GM19099 (cell line): ENCODE data around the gene BSN.

ENCODE experiments used
- POLR2A ChIP-seq: IDR thresholded peaks from 3 replicates; pipeline ENCODE4 v1.6.1; 2011; ENCODE audit warnings: low read depth; ENCODE audit not compliant: insufficient read length; ENCODE audit errors: extremely low read depth

Gene BSN

GRCh38 chr3:49531218-49531617 lies 23.1 kb upstream of the BSN start:
- no peak for TF ChIP-seq POLR2A

GRCh38 chr3:49531715-49532114 lies 22.6 kb upstream of the BSN start:
- TF ChIP-seq POLR2A: no peak

- no peak for TF ChIP-seq POLR2A
Measured at GRCh38 chr3:49533031-49533430, 21.2 kb upstream of the BSN start.

- TF ChIP-seq POLR2A: no peak
Measured at GRCh38 chr3:49533786-49534519, 20.3 kb upstream of the BSN start.

- no peak for TF ChIP-seq POLR2A
Measured at GRCh38 chr3:49534581-49535441, 19.5 kb upstream of the BSN start.

GRCh38 chr3:49535971-49536874 lies 18.1 kb upstream of the BSN start:
- no peak for TF ChIP-seq POLR2A

GRCh38 chr3:49536875-49537533 lies 17.3 kb upstream of the BSN start:
- no peak for TF ChIP-seq POLR2A

GRCh38 chr3:49539659-49540560 lies 14.4 kb upstream of the BSN start:
- TF ChIP-seq POLR2A: peak; percentile 54

- TF ChIP-seq POLR2A: no peak
Measured at GRCh38 chr3:49552087-49552486, 2.2 kb upstream of the BSN start.

- no peak for TF ChIP-seq POLR2A
Measured at GRCh38 chr3:49553324-49553691, 969 bp upstream of the BSN start.

GRCh38 chr3:49554633-49555265 lies 472 bp downstream of the BSN start:
- no peak for TF ChIP-seq POLR2A

- no peak for TF ChIP-seq POLR2A
Measured at GRCh38 chr3:49556500-49557275, 2.4 kb downstream of the BSN start.

GRCh38 chr3:49563040-49563578 lies 8.8 kb downstream of the BSN start:
- TF ChIP-seq POLR2A: no peak

GRCh38 chr3:49563766-49564165 lies 9.5 kb downstream of the BSN start:
- TF ChIP-seq POLR2A: no peak
